CD4-positive, CD25-positive, alpha-beta regulatory T cell (primary cell): ENCODE measurements around the gene ELOVL1. TPM values are rescaled to one million over a fixed set of nuclear protein-coding genes. Genes with fewer than 3 reads are reported as not detected.
"Not testable (repeated sequence)": the region's sequence is repeated elsewhere in the genome, so short reads cannot be mapped to it uniquely, and the experiment has no call there.

Experiments
- ATAC-seq, 2 donors: fragments of 150-1000 bp; cut with Tn5 transposase; one replicate each; pipeline ENCODE4 v1.10.0; 2021; ENCODE audit warnings: low read depth in 2 of 2, moderate number of reproducible peaks in 2 of 2, moderate library complexity in 1 of 2
- DNase-seq, 3 donors: peaks; one replicate each; pipeline versions ENCODE4 v3.0.0 to v3.0.0-alpha.2; 2012 to 2022; ENCODE audit warnings: mixed read lengths in 1 of 3
- H3K27ac ChIP-seq: one replicate; pipeline ENCODE4 v1.7.0; 2013; ENCODE audit warnings: mild to moderate bottlenecking, low read length; ENCODE audit not compliant: insufficient read depth, poor library complexity, severe bottlenecking
- H3K27me3 ChIP-seq: one replicate; pipeline ENCODE4 v1.7.0; 2013; ENCODE audit warnings: low read length; ENCODE audit not compliant: control insufficient read depth, insufficient read depth
- H3K36me3 ChIP-seq: one replicate; pipeline ENCODE4 v1.7.0; 2013; ENCODE audit warnings: mild to moderate bottlenecking, low read length, moderate library complexity; ENCODE audit not compliant: control insufficient read depth, insufficient read depth
- H3K4me1 ChIP-seq: 2 replicates; pipeline ENCODE4 v1.7.0; 2013; ENCODE audit warnings: mild to moderate bottlenecking, low read length; ENCODE audit not compliant: insufficient read depth, control insufficient read depth, poor library complexity, severe bottlenecking
- H3K4me3 ChIP-seq: one replicate; pipeline ENCODE4 v1.7.0; 2013; ENCODE audit warnings: low read depth, mild to moderate bottlenecking, low read length, moderate library complexity
- H3K9me3 ChIP-seq, 2 experiments: 1 replicate in 1 of 2; 2 replicates in 1 of 2; pipeline ENCODE4 v1.7.0; 2013; ENCODE audit warnings: low read length in 2 of 2, mild to moderate bottlenecking in 1 of 2, moderate library complexity in 1 of 2; ENCODE audit not compliant: control insufficient read depth in 2 of 2
- H3K27ac Mint-ChIP-seq, 3 donors: one replicate each; pipeline ENCODE4 v1.8.0; 2020 to 2022; ENCODE audit warnings: mild to moderate bottlenecking in 3 of 3, mixed read lengths in 3 of 3, moderate library complexity in 2 of 3
- H3K27me3 Mint-ChIP-seq: one replicate; pipeline ENCODE4 v1.8.0; 2022; ENCODE audit warnings: mild to moderate bottlenecking, mixed read lengths
- H3K36me3 Mint-ChIP-seq: one replicate; pipeline ENCODE4 v1.8.0; 2020; ENCODE audit warnings: mixed read lengths
- H3K4me1 Mint-ChIP-seq, 4 donors: one replicate each; pipeline ENCODE4 v1.8.0; 2020 to 2022; ENCODE audit warnings: mixed read lengths in 4 of 4, mild to moderate bottlenecking in 1 of 4
- H3K4me3 Mint-ChIP-seq, 4 donors: one replicate each; pipeline ENCODE4 v1.8.0; 2020 to 2022; ENCODE audit warnings: mild to moderate bottlenecking in 4 of 4, mixed read lengths in 4 of 4, moderate library complexity in 3 of 4
- H3K9me3 Mint-ChIP-seq, 7 donors: one replicate each; pipeline ENCODE4 v1.8.0; 2020 to 2022; ENCODE audit warnings: mixed read lengths in 7 of 7, mild to moderate bottlenecking in 3 of 7, moderate library complexity in 2 of 7
- polyA plus RNA-seq, 4 donors: library from polyadenylated mRNA; unstranded; fragments of 300-500 nt; fragmentation: Illumina TruSeq; gene quantifications; one replicate each; pipeline ENCODE4 v1.2.3, GENCODE V29; 2021
- total RNA-seq: library from RNA; stranded (reverse); gene quantifications from one replicate; pipeline ENCODE4 v1.2.3, GENCODE V29; 2022

ELOVL1 gene
- total and polyA plus RNA-seq, 5 donors from 2014 or later, result 37.1 to 114 (median 77.4) TPM

- Mint-ChIP-seq H3K4me1 (peaks cover 13 to 15% (median 13%) of the 10 kb centered on the region in 4 donors), H3K36me3 (peaks cover 49% of the 10 kb centered on the region), H3K27ac (peak overlapping the region in 1 of 3 donors; percentile 41), H3K4me3 (no peak overlapping the region), H3K27me3 (no peaks in the 10 kb centered on the region), H3K9me3 (no peaks in the 10 kb centered on the region)
- ATAC-seq, result no peak
- H3K4me1 ChIP-seq, result no peaks in the 10 kb centered on the region
- no peak overlapping the region for H3K4me3 ChIP-seq
- DNase-seq, result no peak
- no peak overlapping the region for H3K27ac ChIP-seq
- H3K36me3 ChIP-seq, result peaks cover 60% of the 10 kb centered on the region
- H3K9me3 ChIP-seq, result no peaks in the 10 kb centered on the region
- no peaks in the 10 kb centered on the region for H3K27me3 ChIP-seq
Observed at GRCh38 chr1:43404353-43404752, 36.5 kb upstream of the ELOVL1 start.

GRCh38 chr1:43402089-43402865, 34.5 kb upstream of the ELOVL1 start:
- ATAC-seq (no peak), DNase-seq (no peak)
- peaks cover 45% of the 10 kb centered on the region for H3K36me3 Mint-ChIP-seq
- no peaks in the 10 kb centered on the region for H3K9me3 Mint-ChIP-seq
- Histone ChIP-seq H3K4me1 (no peaks in the 10 kb centered on the region), H3K4me3 (no peak overlapping the region), H3K27ac (no peak overlapping the region), H3K27me3 (no peaks in the 10 kb centered on the region), H3K36me3 (peaks cover 46% of the 10 kb centered on the region), H3K9me3 (no peaks in the 10 kb centered on the region)
- peak overlapping the region in 2 of 3 donors; percentile 15 to 59 for H3K27ac Mint-ChIP-seq
- H3K27me3 Mint-ChIP-seq, result no peaks in the 10 kb centered on the region
- H3K4me1 Mint-ChIP-seq, result peaks cover 8 to 25% (median 17%) of the 10 kb centered on the region in 4 donors
- H3K4me3 Mint-ChIP-seq, result no peak overlapping the region

- H3K4me1 ChIP-seq, H3K9me3 ChIP-seq, H3K27me3 ChIP-seq, H3K27ac ChIP-seq, H3K9me3 Mint-ChIP-seq, H3K27me3 Mint-ChIP-seq, H3K4me3 ChIP-seq, H3K27ac Mint-ChIP-seq, ATAC-seq, DNase-seq, H3K4me3 Mint-ChIP-seq: not testable (repeated sequence)
- H3K36me3 Mint-ChIP-seq, result peaks cover 39% of the 10 kb centered on the region
- H3K36me3 ChIP-seq, result peaks cover 37% of the 10 kb centered on the region
- H3K4me1 Mint-ChIP-seq, result peaks cover 4 to 28% (median 17%) of the 10 kb centered on the region in 4 donors
Observed at GRCh38 chr1:43400441-43400840, 32.6 kb upstream of the ELOVL1 start.

DNA sequence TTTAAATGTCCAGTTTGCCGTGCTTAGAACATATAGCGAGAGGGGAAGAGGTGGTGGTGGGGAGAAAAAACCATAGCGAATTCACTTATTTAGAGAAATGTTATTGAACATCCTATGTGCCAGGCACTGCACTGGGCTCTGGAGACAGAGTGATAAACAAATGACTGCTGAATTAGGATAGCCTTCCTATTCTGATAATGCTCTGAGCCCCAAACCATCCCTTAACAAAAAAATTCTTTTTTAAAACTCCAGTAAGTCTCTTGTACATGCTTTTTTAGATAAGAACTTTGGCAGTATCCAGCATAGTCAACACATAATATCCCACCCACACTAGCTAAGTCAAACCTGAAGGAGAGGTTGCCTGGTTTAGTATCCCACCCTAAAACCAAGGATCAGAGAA, 30.4 kb upstream of the ELOVL1 start:
- Histone ChIP-seq H3K4me1 (no peaks in the 10 kb centered on the region), H3K27ac (no peak overlapping the region), H3K36me3 (peaks cover 19% of the 10 kb centered on the region), H3K9me3 (no peaks in the 10 kb centered on the region), H3K4me3 (no peak overlapping the region), H3K27me3 (no peaks in the 10 kb centered on the region)
- no peak for ATAC-seq
- H3K4me3 Mint-ChIP-seq, result no peak overlapping the region
- no peak overlapping the region for H3K27ac Mint-ChIP-seq
- no peaks in the 10 kb centered on the region for H3K9me3 Mint-ChIP-seq
- peaks cover 4 to 32% (median 27%) of the 10 kb centered on the region in 4 donors for H3K4me1 Mint-ChIP-seq
- no peaks in the 10 kb centered on the region for H3K27me3 Mint-ChIP-seq
- peaks cover 24% of the 10 kb centered on the region for H3K36me3 Mint-ChIP-seq
- no peak for DNase-seq

GRCh38 chr1:43396059-43396458, 28.2 kb upstream of the ELOVL1 start:
- peak overlapping the region in 1 of 3 donors; percentile 5 for H3K27ac Mint-ChIP-seq
- no peaks in the 10 kb centered on the region for H3K4me1 ChIP-seq
- no peak overlapping the region for H3K4me3 Mint-ChIP-seq
- ATAC-seq, result no peak
- H3K27me3 ChIP-seq, result no peaks in the 10 kb centered on the region
- H3K36me3 Mint-ChIP-seq, result peaks cover 11% of the 10 kb centered on the region
- peaks cover 10% of the 10 kb centered on the region for H3K36me3 ChIP-seq
- no peaks in the 10 kb centered on the region for H3K9me3 Mint-ChIP-seq
- H3K27me3 Mint-ChIP-seq, result no peaks in the 10 kb centered on the region
- peaks cover 7 to 36% (median 32%) of the 10 kb centered on the region in 4 donors for H3K4me1 Mint-ChIP-seq
- no peak for DNase-seq
- H3K4me3 ChIP-seq, result no peak overlapping the region
- no peaks in the 10 kb centered on the region for H3K9me3 ChIP-seq
- no peak overlapping the region for H3K27ac ChIP-seq

- ATAC-seq (no peak), DNase-seq (no peak)
- Histone ChIP-seq H3K27me3 (no peaks in the 10 kb centered on the region), H3K36me3 (peaks cover 10% of the 10 kb centered on the region), H3K27ac (no peak overlapping the region), H3K9me3 (no peaks in the 10 kb centered on the region), H3K4me3 (no peak overlapping the region), H3K4me1 (no peaks in the 10 kb centered on the region)
- no peak overlapping the region for H3K27ac Mint-ChIP-seq
- peaks cover 8 to 41% (median 35%) of the 10 kb centered on the region in 4 donors for H3K4me1 Mint-ChIP-seq
- H3K36me3 Mint-ChIP-seq, result peaks cover 11% of the 10 kb centered on the region
- H3K27me3 Mint-ChIP-seq, result no peaks in the 10 kb centered on the region
- no peaks in the 10 kb centered on the region for H3K9me3 Mint-ChIP-seq
- H3K4me3 Mint-ChIP-seq, result no peak overlapping the region
Observed at GRCh38 chr1:43395523-43395922, 27.7 kb upstream of the ELOVL1 start.

- no peaks in the 10 kb centered on the region for H3K9me3 ChIP-seq
- H3K4me1 ChIP-seq, result peaks cover 17% of the 10 kb centered on the region
- Mint-ChIP-seq H3K4me1 (peaks cover 19 to 57% (median 44%) of the 10 kb centered on the region in 4 donors), H3K4me3 (peak overlapping the region in 2 of 4 donors; percentile 63 to 83), H3K27ac (peak overlapping the region in 2 of 3 donors; percentile 22 to 39), H3K9me3 (no peaks in the 10 kb centered on the region), H3K36me3 (peaks cover 11% of the 10 kb centered on the region), H3K27me3 (no peaks in the 10 kb centered on the region)
- no peaks in the 10 kb centered on the region for H3K27me3 ChIP-seq
- peaks cover 10% of the 10 kb centered on the region for H3K36me3 ChIP-seq
- ATAC-seq (no peak), DNase-seq (no peak)
- no peak overlapping the region for H3K27ac ChIP-seq
- no peak overlapping the region for H3K4me3 ChIP-seq
Observed at GRCh38 chr1:43392702-43393101, 24.9 kb upstream of the ELOVL1 start.
